C1 segment of cervical spinal cord (tissue), 14 donors: ENCODE measurements around the gene SLC44A4.
A peak's percentile ranks its signal among the peaks of the same experiment; 100 is the strongest.
"Not testable (repeated sequence)": the region's sequence is repeated elsewhere in the genome, so short reads cannot be mapped to it uniquely, and the experiment has no call there.

Experiments used
- DNase-seq, 14 donors: peaks; one replicate each; lab custom pipeline; 2025; lab: John Stamatoyannopoulos, UW

The SLC44A4 gene

DNA sequence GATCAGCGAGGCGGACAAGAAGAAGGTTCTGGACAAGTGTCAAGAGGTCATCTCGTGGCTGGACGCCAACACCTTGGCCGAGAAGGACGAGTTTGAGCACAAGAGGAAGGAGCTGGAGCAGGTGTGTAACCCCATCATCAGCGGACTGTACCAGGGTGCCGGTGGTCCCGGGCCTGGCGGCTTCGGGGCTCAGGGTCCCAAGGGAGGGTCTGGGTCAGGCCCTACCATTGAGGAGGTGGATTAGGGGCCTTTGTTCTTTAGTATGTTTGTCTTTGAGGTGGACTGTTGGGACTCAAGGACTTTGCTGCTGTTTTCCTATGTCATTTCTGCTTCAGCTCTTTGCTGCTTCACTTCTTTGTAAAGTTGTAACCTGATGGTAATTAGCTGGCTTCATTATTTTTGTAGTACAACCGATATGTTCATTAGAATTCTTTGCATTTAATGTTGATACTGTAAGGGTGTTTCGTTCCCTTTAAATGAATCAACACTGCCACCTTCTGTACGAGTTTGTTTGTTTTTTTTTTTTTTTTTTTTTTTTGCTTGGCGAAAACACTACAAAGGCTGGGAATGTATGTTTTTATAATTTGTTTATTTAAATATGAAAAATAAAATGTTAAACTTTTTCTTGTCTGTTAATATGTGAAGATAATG is 49.0 kb downstream of the SLC44A4 start:
- peak in 9 of 14 donors; percentile 11 to 58 (median 34) for DNase-seq

DNA sequence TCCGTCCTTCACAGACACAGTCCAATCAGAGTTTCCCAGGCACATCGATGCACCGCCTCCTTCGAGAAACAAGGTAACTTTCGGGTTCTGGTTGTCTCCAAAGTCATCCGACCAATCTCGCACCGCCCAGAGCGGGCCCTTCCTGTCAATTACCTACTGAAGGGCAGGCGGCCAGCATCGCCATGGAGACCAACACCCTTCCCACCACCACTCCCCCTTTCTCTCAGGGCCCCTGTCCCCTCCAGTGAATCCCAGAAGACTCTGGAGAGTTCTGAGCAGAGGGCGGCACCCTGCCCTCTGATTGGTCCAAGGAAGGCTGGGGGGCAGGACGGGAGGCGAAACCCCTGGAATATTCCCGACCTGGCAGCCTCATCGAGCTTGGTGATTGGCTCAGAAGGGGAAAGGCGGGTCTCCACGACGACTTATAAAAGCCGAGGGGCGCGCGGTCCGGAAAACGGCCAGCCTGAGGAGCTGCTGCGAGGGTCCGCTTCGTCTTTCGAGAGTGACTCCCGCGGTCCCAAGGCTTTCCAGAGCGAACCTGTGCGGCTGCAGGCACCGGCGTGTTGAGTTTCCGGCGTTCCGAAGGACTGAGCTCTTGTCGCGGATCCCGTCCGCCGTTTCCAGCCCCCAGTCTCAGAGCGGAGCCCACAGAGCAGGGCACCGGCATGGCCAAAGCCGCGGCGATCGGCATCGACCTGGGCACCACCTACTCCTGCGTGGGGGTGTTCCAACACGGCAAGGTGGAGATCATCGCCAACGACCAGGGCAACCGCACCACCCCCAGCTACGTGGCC is 51.3 kb downstream of the SLC44A4 start, which contains the start of gene HSPA1B:
Gene HSPA1B, plus strand, starts transcription at position 453 of the 794 bp plus-strand sequence. Its CDS starts 213 bp downstream, at position 666.
- DNase-seq = peak; percentile 86 to 100 (median 99)

DNA sequence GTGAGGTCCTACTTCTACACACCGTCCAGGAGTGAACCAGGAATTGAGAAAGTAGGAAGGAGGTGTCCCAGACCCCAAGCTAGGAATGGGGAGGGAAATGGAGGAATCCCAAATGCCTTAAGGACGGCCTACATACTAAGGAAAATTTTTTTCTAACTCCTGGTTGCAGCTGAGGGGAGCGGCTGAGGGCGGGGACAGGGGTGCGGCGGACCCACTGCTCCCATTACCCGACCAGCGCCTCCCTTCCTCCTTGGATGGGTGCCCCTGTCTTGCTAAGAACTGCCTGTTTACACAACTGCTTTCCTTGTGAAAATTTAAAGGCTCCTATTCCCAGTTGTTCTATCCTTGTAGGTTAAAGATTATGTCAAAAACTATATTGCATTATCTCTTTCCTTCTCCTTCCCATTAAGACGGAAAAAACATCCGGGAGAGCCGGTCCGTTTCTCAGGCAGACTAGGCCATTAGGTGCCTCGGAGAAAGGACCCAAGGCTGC is 52.0 kb downstream of the SLC44A4 start:
- DNase-seq = peak in 10 of 14 donors; percentile 27 to 83 (median 76)

DNA sequence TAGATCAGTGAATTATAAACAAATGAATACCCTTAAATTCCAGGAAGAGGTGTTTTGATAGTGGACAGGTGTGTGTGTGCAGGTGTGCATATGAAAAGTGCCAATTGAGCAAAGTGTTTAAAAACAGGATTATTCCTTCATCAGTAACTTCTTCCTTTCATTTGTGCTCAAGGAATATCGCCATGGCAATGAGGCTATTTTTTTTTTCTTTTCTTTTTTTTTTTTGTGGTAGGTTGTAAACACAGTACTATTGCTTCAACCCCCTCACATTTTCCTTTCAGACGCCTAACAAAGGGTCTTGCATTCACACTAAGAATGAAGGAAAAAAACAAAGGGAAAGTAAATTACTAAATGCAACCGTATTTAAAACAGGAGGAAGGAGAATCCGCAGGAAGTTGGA is 53.2 kb downstream of the SLC44A4 start:
- no peak for DNase-seq

DNA sequence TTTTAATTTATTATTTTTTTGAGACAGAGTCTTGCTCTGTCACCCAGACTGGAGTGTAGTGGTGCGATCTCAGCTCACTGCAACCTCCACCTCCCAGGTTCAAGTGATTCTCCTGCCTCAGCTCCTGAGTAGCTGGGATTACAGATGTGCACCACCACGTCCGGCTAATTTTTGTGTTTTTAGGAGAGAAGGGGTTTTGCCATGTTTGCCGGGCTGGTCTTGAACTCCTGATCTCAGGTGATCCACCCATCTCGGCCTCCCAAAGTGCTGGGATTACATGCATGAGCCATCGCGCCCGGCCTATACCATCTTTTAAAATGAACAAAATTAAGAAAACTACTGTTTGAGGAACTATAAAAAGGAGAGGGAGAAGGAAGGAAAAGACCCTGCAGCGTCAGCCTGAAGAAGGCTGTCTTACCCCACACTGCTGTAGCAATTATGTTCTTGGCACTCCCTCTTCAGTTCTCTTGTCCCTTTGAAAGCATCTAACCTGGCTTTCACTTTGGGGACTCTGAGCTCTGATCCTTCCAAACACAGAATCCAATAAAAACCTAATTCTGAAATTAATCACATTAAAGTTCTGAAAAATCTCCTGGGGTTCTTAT is 55.1 kb downstream of the SLC44A4 start:
- DNase-seq = not testable (repeated sequence)

DNA sequence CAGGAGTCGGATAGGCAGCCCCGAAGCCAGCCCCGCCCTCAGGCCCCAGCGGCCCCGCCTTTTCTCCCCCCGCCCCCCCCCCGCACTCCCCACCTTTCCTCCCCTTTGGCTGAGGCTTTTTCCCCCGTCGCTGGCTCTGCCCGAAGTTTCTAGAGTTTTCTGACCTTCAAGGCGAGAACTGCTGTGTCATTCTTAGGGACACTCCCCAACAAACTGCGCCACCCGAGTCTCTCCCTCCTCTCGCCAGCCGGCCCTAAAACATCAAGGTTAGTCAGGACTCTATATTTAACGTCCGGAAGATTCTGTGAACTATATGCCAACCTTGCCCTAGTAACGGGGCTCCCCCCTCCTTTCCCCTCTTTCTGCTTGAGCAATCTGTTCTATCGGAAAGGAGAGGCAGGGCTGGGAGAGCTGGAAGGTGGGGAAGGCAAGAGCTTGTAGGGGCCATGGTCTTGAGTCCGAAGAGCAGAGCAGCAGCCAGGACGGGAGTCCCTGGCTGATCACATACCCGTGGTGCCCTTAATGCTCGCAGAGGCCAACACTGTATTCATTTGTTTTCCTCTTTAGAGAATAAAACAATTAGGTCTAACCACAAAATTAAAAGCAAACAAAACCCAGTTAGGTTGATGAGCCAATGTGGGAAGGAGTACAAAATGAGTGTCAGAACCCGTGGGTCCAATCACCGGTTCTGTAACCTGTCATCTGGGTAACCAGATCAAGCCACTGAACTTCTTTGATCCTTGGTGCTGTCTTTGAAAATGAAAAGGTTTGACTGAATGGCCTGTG is 56.6 kb downstream of the SLC44A4 start:
- DNase-seq = peak in 13 of 14 donors; percentile 32 to 87 (median 79)

DNA sequence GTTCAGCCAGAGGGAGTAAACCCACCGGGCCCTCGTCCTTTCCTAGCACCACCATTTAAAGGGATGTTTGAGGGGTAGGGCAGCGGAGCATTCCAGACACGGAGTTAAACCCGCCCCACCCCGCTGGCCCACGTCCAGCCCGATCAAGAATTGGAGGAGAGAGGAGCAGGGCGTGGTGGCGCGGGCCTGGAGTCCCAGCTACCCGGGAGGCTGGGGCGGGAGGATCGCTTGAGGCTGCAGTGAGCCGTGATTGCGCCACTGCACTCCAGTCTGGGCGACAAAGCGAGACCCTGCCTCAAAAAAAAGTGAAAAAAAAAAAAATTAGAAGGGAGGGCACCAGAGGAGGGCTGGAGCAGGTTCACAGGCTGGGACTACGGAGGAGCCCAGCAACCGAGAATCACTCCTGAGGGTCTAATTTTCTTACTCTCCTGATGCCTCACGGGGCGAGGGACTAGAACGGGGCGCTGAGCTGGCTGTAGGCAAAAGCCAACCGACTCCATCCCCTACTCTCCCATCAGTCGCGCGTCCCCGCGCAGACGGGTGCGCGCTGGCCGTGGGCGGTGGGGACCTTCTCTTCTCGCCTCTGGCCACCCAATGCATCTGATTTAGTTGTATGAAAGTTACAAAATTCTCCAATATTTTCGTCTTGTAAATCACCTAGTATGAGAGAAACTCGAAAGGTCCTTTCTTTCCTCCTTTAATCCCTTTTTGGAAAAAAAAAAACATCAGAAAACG is 57.3 kb downstream of the SLC44A4 start:
- DNase-seq = peak in 11 of 14 donors; percentile 40 to 83 (median 66)

DNA sequence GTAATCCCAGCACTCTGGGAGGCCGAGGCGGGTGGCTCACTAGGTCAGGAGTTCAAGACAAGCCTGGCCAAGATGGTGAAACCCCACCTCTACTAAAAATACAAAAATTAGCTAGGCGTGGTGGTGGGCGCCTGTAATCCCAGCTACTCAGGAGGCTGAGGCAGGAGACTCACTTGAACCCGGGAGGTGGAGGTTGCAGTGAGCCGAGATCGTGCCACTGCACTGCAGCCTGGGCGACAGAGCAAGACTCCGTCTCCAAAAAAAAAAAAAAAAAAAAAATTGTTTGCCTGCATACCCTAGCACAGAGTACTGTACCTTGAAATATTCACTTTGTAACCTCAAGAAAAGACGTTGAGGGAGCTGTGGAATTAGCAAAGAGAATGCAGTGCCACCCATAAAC is 58.4 kb downstream of the SLC44A4 start:
- not testable (repeated sequence) for DNase-seq

DNA sequence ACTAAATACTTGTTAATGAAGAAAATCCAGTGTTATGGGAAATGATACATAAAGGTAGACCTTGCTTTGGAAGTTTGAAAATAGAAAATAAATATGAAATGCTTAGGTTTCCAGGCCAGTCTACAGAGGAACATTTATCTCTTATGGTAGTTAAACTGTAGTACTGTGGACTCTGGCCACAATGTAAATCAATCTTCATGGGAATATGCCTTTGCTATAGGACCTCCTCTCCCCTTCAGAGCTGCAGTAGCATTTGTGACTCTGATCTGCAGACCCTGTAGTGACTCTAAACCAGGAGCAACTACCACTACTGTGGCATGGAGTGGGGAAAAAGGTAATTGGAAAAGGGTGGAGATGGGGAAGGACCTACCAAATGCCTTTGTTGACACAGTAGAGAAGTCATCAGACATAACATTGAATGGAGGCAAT is 58.9 kb downstream of the SLC44A4 start:
- no peak for DNase-seq

DNA sequence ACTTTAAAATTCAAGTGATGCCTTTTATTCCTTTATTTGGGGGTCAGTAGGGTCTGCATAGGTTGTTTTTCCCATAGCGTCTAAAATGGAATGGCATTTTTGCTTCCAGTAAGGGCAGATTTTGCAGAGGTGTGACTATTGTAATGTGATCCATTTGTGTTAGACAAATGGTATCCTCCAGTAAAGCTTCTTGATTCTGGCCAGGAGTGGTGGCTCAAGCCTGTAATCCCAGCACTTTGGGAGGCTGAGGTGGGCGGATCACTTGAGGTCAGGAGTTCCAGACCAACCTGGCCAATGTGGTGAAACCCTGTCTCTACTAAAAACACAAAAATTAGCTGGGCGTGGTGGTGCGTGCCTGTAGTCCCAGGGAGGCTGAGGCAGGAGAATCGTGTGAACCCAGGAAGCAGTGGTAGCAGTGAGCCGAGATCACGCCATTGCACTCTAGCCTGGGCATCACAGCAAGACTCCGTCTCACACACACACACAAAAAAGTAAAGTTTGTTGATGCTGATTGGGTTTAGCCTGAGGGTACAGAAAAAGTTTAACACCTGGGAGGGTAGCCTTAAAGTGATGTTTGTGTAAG is 60.8 kb downstream of the SLC44A4 start:
- DNase-seq = peak in 8 of 14 donors; percentile 37 to 75 (median 55)

DNA sequence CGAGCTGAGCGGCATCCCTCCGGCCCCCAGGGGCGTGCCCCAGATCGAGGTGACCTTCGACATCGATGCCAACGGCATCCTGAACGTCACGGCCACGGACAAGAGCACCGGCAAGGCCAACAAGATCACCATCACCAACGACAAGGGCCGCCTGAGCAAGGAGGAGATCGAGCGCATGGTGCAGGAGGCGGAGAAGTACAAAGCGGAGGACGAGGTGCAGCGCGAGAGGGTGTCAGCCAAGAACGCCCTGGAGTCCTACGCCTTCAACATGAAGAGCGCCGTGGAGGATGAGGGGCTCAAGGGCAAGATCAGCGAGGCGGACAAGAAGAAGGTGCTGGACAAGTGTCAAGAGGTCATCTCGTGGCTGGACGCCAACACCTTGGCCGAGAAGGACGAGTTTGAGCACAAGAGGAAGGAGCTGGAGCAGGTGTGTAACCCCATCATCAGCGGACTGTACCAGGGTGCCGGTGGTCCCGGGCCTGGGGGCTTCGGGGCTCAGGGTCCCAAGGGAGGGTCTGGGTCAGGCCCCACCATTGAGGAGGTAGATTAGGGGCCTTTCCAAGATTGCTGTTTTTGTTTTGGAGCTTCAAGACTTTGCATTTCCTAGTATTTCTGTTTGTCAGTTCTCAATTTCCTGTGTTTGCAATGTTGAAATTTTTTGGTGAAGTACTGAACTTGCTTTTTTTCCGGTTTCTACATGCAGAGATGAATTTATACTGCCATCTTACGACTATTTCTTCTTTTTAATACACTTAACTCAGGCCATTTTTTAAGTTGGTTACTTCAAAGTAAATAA is 61.5 kb downstream of the SLC44A4 start:
- DNase-seq = peak in 11 of 14 donors; percentile 22 to 82 (median 42)

DNA sequence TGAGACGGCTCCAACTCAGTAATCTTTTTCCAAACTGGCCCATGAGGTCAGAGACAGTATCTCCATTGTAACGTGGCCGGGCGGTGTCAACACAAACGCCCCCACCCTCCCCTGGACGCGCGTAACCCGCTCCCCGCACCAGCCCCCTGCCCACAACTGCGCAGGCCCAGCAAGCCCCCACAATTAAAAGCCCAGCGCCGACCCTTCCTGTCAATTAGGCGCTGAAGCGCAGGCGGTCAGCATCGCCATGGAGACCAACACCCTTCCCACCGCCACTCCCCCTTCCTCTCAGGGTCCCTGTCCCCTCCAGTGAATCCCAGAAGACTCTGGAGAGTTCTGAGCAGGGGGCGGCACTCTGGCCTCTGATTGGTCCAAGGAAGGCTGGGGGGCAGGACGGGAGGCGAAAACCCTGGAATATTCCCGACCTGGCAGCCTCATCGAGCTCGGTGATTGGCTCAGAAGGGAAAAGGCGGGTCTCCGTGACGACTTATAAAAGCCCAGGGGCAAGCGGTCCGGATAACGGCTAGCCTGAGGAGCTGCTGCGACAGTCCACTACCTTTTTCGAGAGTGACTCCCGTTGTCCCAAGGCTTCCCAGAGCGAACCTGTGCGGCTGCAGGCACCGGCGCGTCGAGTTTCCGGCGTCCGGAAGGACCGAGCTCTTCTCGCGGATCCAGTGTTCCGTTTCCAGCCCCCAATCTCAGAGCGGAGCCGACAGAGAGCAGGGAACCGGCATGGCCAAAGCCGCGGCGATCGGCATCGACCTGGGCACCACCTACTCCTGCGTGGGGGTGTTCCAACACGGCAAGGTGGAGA is 63.6 kb downstream of the SLC44A4 start, which contains the start of the genes HSPA1A and HSPA1L:
Gene HSPA1A, plus strand, starts transcription at position 519 of the 814 bp plus-strand sequence. Its CDS starts 214 bp downstream, at position 733.
Gene HSPA1L, minus strand, starts transcription at position 259 of the 814 bp plus-strand sequence. CDS start 3,311 bp downstream, outside the sequence.
- peak; percentile 89 to 100 (median 98) for DNase-seq

DNA sequence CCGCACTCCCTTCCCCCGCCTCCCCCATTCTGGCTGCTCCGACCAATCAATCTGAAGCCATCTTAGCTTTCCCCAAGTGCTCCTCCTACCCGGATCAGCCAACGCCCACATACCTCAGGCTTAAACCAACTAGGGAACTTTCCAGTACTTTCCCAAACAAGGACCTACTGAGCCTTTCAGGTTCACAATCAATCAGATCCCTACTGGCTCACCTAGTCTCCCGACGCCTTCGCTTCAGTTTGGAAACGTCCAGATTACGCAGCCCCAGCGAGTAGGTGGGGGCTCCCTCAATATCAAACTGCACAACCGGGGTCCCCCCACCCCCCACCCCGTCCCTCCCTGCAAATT is 64.1 kb downstream of the SLC44A4 start:
- DNase-seq = peak; percentile 55 to 97 (median 92)

DNA sequence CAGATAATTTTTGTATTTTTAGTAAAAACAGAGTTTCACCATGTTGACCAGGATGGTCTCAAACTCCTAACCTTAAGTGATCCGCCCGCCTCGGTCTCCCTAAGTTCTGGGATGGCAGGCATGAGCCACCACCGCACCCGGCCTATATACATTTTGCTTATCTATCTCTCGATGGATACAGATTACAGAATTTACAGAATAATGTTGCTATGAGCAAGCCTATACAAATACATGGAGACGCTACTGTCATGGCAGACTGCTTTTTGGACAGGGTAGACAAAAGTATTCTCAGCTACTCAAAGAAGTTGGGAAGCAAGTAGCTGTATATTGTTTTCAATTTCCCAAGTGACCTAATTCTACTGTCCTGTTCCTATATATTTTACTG is 65.3 kb downstream of the SLC44A4 start:
- DNase-seq = no peak
